AG04449 (cell line): Measurements from ENCODE around the gene VWF.
"Not testable (repeated sequence)": the region's sequence is repeated elsewhere in the genome, so short reads cannot be mapped to it uniquely, and the experiment has no call there.

ENCODE experiments used
- CTCF ChIA-PET: fragments of 350-600 bp; formaldehyde crosslinking; extraction: SDS; loops from one replicate; lab custom pipeline; 2021; ENCODE audit warnings: antibody characterized with exemption; lab: Yijun Ruan, JAX
- POLR2A ChIA-PET: fragments of 400-600, 350-600 bp; formaldehyde crosslinking; extraction: SDS; loops from one replicate; lab custom pipeline; 2020; ENCODE audit warnings: antibody characterized with exemption, inconsistent platforms; lab: Yijun Ruan, JAX
- DNase-seq: peaks from one replicate; pipeline ENCODE4 v3.0.0-alpha.2; 2010; ENCODE audit warnings: low read depth, low spot score
- H3K4me3 ChIP-seq: 2 replicates; pipeline ENCODE4 v1.5.1; 2011; ENCODE audit warnings: low read depth, mild to moderate bottlenecking, control low read depth, low read length
- CTCF ChIP-seq: IDR thresholded peaks from one replicate; pipeline ENCODE4 v1.5.1; 2011; ENCODE audit warnings: mild to moderate bottlenecking, moderate library complexity, low read length, control low read depth, inconsistent platforms; ENCODE audit not compliant: insufficient read depth; ENCODE audit errors: missing control alignments

The VWF gene

GRCh38 chr12:6029401-6029800 is 95.1 kb downstream of the VWF start:
- ChIA-PET CTCF (interaction anchor here (3.1 to 4.6 kb wide), 2 partner anchors 9 to 40 kb away, joined by 15 to 31 read pairs; no protein-coding TSS in a partner anchor), POLR2A (no interaction called here)
- no peak for TF ChIP-seq CTCF
- no peak overlapping the region for H3K4me3 ChIP-seq
- no peak for DNase-seq

- TF ChIP-seq CTCF = no peak
- ChIA-PET CTCF (interaction anchor here (4.6 kb wide), 1 partner anchor 12 kb away, joined by 31 read pairs; no protein-coding TSS in a partner anchor), POLR2A (no interaction called here)
- no peak for DNase-seq
- H3K4me3 ChIP-seq = no peak overlapping the region
Measured at GRCh38 chr12:6026998-6027397, 97.5 kb downstream of the VWF start.

GRCh38 chr12:6025703-6026298 is 98.7 kb downstream of the VWF start:
- CTCF ChIA-PET = interaction anchor here (1.6 kb wide), 1 partner anchor 12 kb away, joined by 3 read pairs; no protein-coding TSS in a partner anchor
- H3K4me3 ChIP-seq, POLR2A ChIA-PET, DNase-seq: not testable (repeated sequence)

GRCh38 chr12:6024066-6024465 is 100.4 kb downstream of the VWF start:
- not testable (repeated sequence) for H3K4me3 ChIP-seq, DNase-seq

GRCh38 chr12:6020930-6021329 is 103.5 kb downstream of the VWF start:
- CTCF ChIA-PET = interaction anchor here (1.8 to 2.5 kb wide), 3 partner anchors 17 to 32 kb away, joined by 5 to 8 read pairs (median 8); no protein-coding TSS in a partner anchor
- DNase-seq = no peak
- no peak for TF ChIP-seq CTCF
- POLR2A ChIA-PET = no interaction called here
- H3K4me3 ChIP-seq = no peak overlapping the region

More at GRCh38 chr12:6024066-6024465, 100.4 kb downstream of the VWF start:
- POLR2A ChIA-PET, CTCF ChIA-PET: not testable (repeated sequence)

GRCh38 chr12:6020511-6020910 is 104.0 kb downstream of the VWF start:
- CTCF ChIA-PET = interaction anchor here (1.8 to 2.5 kb wide), 3 partner anchors 17 to 31 kb away, joined by 5 to 8 read pairs (median 8); no protein-coding TSS in a partner anchor
- H3K4me3 ChIP-seq, POLR2A ChIA-PET, DNase-seq: not testable (repeated sequence)

GRCh38 chr12:6019256-6019655 is 105.2 kb downstream of the VWF start:
- CTCF ChIA-PET, POLR2A ChIA-PET, H3K4me3 ChIP-seq, DNase-seq: not testable (repeated sequence)

GRCh38 chr12:6018265-6018664 is 106.2 kb downstream of the VWF start:
- DNase-seq = no peak
- POLR2A ChIA-PET = no interaction called here
- CTCF ChIA-PET = interaction anchor here (1.0 kb wide), 2 partner anchors 20 to 261 kb away, joined by 3 read pairs; no protein-coding TSS in a partner anchor
- no peak overlapping the region for H3K4me3 ChIP-seq
- no peak for TF ChIP-seq CTCF
